ENCODE results near the gene CAMK2N1.
"Not testable (repeated sequence)": the region's sequence is repeated elsewhere in the genome, so short reads cannot be mapped to it uniquely, and the experiment has no call there.

Gene CAMK2N1

DNA sequence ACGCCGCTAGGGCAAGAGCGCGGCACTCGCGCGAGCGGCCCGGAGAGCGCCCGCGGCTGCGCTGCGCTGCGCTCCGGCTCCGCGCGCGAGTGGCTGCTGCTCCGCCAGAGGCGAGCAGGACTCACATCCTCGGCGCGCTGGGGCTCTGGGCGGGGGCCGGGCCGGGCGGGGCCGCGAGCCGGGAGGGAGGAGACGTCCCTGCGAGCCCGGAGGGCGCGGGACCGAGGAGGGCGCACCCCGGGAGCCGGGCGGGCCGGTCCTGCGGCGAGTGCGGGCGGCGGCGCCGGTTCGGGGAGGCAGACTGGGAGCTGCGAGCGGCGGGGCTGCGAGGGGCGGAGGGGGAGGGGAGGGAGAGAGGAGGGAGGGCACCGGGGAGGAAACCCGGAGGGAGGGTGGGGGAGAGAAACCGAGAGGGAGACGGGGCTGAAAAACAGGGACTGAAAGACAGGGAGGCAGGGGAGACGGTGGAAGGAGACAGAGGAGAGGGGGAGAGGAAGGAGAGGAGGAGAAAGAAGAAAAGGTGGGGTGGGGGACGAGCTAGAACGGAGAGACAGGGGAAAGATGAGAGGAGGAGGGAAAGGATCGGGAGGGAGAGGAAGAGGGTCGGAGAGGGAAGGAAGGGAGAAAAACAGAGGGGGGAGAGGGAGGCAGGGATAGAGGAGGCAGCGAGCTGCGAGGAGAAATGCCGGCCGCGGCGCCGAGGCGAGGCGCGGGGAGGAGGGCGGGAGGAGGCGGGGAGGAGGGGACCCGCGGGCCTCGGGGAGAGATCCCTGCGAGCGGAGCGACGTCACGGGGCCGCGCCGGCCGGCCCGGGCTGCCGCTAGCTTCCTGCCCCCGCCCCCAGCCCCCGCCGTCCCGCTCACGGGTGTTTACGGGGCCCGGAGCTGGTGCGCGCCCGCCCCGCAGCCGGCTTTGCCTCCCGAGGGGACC, at the start of gene CAMK2N1:
CAMK2N1 (minus strand) TSS at position 684 of the 930 bp plus-strand sequence. CDS start 831 bp downstream, outside the sequence.
- DNase-seq (ENCODE audit: low spot score), result peak; percentile 54

DNA sequence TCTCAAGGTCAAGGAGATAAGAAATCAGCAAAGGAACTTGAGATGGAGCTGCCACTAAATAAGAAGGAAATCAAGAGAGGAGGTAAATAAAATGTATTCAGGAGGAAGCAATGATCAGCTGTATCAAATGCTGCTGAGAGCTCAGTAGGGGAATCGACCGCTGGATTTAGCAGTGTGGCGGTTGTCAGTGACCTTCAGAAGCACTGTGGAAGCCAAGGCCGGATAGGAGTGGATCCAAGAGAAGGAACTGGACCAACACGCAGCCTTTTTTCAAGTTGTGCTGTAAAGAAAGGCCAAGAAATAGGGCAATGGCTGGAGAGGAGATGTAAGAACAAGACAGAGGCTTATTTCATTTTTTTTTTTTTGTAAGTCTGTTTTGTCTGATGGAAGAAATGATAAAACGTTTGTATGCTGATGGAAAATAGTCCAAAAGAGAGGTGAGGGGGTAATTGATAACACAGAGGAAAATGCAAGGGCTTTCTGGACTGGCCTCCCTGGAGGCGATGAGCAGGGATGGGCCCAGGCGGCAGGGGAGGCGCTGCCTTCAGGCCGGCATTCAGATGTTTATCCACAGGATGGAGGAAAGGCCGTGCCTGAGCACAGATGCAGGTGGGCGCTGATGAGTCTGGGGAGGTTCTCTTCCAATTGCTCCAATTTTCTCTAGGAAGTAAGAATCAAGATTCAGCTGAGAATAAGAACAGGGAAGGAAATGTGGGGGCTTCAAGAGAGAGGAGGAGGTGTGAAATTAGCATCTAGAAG, 48.8 kb upstream of the CAMK2N1 start:
- no peak for DNase-seq (ENCODE audit: low spot score)

DNA sequence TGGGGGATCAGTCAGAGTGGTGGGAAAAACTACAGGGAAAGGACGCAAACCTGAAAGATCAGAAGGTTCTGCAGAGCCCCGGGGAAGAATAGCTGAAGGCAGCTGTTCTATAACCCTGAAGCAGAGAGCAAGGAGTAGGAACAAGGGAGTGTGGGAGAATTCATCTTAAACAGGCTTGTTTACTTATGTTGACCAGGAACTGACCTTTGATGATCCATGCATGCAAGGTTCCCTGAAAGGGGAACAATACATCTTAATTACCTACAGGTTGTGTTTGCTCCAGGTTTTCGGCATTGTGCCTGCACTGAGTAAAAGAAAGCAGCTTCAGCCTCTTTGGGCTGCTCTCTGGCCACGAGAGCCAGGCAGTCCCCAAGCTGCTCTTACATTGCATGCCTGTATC, 47.6 kb upstream of the CAMK2N1 start:
- no peak for DNase-seq (ENCODE audit: low spot score)

- no peak for DNase-seq (ENCODE audit: low spot score)
These were observed 44.9 kb upstream of the CAMK2N1 start for GRCh38 chr1:20530901-20531300.

DNA sequence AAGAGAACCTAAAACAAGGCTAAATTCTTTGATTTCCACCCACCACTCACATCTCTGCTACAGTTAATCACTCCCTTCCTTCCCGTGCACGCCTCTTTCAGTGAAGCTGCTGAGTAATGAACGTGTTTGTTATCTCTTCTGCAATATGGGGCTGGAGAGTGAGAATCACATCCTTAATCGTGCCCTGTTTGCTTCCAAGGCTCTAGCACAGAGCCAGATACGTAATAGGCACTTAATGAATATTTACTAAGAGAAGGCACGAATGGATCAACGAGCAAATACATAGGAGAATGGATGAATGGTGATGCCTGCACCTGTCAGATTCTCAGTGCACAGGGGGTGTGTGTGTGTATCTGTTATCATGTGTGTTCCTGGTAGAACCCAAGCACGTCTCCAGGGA, 44.3 kb upstream of the CAMK2N1 start:
- no peak for DNase-seq (ENCODE audit: low spot score)

- no peak for DNase-seq (ENCODE audit: low spot score)
These were observed 42.2 kb upstream of the CAMK2N1 start for GRCh38 chr1:20528221-20528620.

DNA sequence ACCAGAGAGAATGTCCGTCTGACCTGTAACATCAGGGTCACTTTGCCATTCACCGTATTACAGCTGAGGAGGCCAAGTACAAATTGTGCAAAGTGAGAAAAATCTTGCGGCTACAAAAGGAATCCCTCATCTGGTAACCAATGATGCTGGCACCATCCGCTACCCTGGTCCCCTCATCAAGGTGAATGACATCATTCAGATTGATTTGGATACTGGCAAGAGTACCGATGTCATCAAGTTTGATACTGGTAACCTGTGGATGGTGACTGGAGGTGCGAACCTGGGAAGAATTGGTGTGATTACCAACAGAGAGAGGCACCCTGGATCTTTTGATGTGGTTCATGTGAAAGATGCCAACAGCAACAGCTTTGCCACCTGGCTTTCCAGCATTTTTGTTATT, 40.3 kb upstream of the CAMK2N1 start:
- no peak for DNase-seq (ENCODE audit: low spot score)

- DNase-seq (ENCODE audit: low spot score), result peak; percentile 69
These were observed 36.2 kb upstream of the CAMK2N1 start for GRCh38 chr1:20521960-20522861.

DNA sequence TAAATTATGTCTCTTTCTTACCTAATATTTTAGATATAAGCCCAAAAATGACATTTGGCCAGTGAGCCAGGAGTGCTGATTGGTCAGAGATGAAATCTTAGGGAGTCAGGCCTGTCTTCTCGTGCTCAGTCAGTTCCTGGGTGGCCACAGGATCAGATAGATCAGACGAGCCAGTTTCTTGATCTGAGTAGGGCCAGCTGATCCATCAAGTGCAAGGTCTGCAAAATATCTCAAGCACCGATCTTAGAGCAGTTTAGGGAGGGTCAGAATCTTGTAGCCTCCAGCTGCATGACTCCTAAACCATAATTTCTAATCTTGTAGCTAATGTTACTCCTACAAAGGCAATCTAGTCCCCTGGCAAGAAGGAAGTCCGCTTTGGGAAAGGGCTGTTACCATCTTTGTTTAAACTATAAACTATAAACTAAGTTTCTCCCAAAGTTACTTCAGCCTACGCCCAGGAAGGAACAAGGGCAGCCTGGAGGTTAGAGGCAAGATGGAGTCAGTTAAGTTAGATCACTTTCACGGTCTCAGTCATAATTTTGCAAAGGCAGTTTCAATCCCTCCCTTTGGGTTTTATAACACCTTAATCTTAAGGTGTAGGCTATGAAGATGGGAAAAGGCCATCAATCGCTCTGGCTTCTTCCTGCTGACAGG, 33.7 kb upstream of the CAMK2N1 start:
- not testable (repeated sequence) for DNase-seq (ENCODE audit: low spot score)

DNA sequence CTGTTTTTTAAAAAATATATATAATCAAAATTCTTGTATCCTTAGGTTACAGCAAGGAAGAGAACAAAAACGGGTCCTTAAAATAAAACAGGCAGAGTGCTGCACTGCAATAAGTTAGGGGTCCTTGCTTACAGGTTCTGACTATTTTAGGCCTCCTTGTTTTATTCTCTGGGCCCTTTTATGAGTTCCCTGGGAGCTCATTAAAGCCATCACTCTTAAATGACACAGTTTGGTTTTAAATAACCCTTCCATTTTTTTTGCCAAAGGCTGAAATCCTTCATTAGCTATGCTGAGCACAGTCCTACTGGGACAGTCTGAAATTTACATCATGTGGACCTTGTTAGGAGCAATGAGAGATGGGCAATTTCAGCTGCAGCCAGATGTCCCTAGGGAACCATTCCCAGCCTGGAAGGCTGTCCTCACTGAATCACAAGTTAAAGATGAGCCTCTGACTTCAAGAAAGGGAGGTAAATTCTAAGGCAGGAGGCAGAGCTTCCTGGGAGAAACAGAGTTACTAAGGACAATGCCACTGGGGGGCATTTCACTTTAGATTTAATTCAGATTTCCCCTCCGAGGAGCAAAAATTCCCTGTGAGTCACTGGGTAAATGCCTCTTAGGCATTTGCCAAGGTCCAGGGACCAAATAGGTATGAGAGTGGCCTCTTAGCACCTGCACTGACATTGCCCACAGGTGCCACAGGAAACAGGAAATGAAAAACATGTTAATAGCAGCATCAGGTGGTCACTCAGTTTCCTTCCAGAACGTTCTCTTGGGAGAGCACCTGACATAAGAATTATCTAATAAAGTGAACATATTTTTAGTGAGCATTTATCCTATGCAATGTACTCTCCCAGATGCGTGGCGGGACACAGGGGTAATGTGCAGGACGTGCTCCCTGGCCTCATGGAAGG, 25.8 kb upstream of the CAMK2N1 start:
- DNase-seq (ENCODE audit: low spot score), result no peak

DNA sequence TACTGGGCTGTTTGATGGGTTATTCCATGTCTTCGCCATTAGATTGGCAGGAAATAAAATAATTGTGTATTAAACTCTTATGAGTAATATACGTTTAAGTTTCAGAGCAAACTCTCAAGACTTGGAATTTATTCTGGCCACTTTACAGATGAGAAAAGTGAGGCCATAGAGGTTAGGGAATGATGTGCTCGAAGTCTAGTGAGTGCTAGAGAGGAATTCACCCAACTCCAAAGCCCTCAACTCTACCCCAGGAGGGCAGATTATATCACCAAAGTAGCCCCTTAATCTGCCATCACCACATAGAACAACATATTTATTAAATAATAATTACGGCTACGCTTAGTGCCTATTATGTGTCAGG, 22.4 kb upstream of the CAMK2N1 start:
- DNase-seq (ENCODE audit: low spot score), result no peak

DNA sequence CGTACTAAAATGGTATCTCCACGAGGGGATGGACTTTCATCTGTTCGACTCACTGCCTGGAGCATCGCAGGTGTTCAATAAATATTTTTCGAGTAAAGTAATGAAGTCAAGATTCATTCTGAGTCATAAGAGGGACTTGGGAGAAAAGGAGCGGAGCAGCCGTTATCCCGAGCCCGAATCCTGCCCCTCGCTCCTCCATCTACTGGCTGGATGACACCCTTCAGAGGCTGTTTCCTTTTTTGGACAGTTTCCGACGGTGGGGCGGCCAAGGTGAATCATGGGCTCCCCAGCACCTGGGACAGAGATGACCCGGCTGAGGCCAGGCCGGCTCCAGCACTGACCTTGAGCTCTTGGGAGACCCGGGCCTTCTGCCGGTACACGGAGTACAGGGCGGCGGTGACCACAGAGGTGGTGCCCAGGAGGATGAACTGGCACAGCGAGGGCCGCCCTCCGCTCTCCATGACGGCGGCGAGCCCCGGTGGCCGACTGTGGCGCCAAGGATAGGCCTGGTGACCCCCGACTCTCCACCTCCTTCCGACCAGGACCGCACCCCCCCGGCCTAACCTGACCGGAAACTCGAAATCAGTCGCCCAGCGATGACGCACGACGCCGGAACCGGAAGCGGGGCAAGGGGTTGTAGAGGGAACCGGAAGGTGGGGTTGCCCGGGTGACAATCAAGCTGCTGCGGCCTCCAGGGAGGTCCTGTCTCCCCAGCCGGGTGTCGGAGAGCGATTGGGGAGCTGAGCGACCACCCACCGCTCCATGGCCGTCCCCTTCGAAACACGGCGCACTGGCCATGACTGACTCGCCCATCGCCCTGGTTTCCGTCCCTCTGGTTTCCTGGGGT, 21.8 kb upstream of the CAMK2N1 start, which contains the start of gene MUL1:
MUL1 (minus strand) TSS at position 588 of the 847 bp plus-strand sequence; CDS start at position 461, 127 bp downstream.
- DNase-seq (ENCODE audit: low spot score), result peak; percentile 91

DNA sequence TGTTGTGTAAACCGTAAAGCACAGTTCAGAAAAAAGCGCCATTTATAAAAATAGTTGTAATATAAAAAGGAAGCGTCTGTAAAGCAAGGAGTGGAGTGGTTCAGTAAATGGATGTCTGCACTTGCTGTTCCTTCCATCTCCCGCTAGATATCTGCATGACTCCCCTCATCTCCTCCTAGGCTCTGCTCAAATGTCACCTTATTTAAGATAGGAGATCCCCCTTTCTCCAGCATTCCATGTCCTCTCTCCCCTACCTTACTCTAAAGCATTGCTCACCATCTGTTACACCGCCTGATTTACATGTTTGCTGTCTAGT, 21.2 kb upstream of the CAMK2N1 start:
- DNase-seq (ENCODE audit: low spot score), result no peak

- DNase-seq (ENCODE audit: low spot score), result no peak
These were observed 19.5 kb upstream of the CAMK2N1 start for GRCh38 chr1:20505488-20505887.

DNA sequence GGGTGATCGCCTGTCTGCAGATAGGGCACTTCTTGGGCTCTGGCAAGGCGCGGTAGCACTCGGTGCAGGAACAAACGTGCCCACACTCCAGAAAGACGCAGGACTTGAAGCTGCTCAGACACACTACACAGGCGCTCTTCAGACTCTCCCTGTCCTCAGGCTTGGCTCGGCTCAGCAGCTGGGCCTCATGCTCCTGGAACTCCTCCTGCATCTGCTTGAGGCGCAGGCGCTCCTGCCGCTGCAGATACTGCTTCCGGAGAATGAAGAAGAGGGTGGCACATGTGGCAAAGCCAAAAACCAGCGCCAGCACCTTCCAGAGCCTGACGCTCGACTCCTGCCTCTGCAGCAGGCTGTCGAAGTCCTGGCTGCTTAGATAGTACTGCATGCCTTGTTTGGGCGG, 14.7 kb upstream of the CAMK2N1 start:
- DNase-seq (ENCODE audit: low spot score), result no peak

DNA sequence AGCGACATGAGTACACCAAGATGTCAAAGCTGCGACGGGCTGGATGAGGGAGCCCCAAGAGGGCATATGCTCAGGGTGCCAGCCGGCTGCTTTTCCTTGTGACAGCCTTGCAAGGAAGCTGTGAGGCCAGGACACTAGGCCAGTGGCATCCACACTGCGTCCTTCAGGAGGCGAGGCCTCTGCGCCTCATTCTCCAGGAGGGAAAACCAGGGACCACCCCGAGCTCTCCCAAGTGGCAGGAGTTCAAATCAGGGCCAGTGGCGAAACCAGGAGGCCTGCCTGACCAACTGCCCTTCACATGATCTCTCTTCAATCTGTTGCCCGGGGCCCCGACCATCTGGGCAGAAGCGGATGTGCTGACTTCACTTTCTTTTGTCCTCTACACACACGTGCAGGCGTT, 13.7 kb upstream of the CAMK2N1 start:
- no peak for DNase-seq (ENCODE audit: low spot score)

- no peak for DNase-seq (ENCODE audit: low spot score)
These were observed 13.1 kb upstream of the CAMK2N1 start for GRCh38 chr1:20499105-20499504.

DNA sequence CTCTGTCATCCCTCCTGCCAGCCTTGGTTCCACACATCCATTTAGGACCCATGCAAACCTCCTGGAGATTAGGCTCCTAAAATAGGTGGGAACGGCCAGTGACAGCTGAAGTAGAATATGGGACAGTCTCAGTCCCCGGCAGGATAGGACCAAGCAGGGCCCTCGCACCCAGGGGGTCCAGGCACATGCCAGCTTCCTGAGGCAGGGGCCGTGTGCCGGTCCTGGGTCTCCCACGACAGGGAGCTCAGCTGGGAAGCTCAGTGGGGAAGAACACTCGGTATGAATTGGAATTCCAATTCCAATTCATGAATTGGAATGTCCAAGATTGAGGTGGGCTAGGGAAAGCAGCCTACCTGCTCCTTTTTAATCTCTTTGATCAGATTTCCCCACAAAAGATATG, 12.1 kb upstream of the CAMK2N1 start:
- DNase-seq (ENCODE audit: low spot score), result no peak

DNA sequence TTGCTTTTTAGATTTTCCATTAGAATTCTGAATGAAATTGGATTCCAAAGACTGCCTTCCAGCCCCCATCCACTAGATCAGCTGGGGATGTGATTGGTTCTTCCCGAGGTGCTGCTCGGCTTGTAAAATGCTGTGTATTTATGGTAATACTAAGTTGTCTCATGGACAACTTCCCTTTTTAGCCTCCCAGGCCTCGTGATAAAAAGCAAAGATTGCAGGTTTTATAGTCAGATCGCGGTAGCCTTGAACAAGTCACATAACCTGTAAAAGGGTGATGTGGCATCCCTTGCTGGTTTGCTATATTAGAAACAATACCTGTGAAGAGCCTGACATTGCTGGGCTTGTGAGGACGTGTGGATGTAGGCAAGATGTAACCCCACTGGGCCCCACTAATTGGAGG, 11.5 kb upstream of the CAMK2N1 start:
- DNase-seq (ENCODE audit: low spot score), result no peak
